HG03442 (cell line): ENCODE measurements around the gene WTIP.
"Not testable (repeated sequence)": the region's sequence is repeated elsewhere in the genome, so short reads cannot be mapped to it uniquely, and the experiment has no call there.

Experiments
- ATAC-seq: cut with Tn5 transposase; IDR thresholded peaks from one replicate; pipeline ENCODE4 v1.9.1; 2021; ENCODE audit warnings: mild to moderate bottlenecking, moderate library complexity; ENCODE audit not compliant: unreplicated experiment

WTIP gene

GRCh38 chr19:34475975-34476594, 5.5 kb upstream of the WTIP start:
- no peak for ATAC-seq

- not testable (repeated sequence) for ATAC-seq
These were observed 3.1 kb upstream of the WTIP start for GRCh38 chr19:34478496-34478895.

DNA sequence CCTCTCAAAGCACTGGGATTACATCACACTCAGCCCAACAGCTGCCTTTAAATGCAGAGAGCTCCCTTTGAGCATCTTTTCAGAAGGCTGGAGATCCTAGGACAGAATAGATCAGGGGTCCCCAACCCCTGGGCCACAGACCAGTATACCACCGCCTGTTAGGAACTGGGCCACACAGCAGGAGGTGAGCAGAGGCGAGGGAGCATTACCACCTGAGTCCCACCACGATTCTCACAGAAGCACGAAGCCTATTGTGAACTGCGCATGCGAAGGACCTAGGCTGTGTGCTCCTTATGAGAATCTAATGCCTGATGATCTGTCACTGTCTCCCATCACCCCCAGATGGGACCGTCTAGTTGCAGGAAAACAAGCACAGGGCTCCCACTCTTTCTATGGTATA, 2.2 kb upstream of the WTIP start:
- ATAC-seq = no peak

DNA sequence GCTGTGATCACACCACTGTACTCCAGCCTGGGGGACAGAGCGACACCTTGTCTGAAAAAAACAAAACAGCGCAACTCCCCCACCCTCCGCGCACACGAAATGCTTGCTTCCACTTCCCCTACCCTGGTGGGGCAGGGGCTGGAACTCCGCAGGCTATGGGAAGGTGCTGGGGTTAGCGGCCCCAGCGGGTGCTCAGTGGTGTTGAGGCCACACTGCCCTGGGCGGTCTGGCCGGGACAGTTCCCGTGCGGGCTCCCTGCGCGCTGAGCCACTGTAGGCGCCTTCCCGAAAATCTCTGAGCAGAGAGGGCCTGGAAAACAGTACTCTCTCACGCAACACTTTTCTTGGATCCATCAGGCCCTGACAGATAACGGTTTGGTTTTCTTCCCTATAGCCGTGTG, 1.1 kb upstream of the WTIP start:
- ATAC-seq = no peak

DNA sequence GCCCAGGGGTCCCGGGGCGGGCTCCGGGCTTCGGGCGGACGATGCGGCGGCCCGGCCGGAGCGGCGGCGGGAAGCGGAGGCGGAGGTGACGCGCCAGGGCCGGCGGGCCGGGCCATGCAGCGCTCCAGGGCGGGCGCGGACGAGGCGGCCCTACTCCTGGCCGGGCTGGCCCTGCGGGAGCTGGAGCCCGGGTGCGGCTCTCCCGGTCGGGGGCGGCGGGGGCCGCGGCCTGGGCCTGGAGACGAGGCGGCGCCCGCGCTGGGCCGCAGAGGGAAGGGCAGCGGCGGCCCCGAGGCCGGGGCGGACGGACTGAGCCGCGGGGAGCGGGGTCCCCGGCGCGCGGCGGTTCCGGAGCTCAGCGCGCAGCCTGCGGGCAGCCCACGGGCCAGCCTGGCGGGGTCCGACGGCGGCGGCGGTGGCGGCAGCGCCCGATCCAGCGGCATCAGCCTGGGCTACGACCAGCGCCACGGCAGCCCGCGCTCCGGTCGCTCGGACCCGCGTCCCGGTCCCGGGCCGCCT, 362 bp downstream of the WTIP start:
- ATAC-seq = no peak

DNA sequence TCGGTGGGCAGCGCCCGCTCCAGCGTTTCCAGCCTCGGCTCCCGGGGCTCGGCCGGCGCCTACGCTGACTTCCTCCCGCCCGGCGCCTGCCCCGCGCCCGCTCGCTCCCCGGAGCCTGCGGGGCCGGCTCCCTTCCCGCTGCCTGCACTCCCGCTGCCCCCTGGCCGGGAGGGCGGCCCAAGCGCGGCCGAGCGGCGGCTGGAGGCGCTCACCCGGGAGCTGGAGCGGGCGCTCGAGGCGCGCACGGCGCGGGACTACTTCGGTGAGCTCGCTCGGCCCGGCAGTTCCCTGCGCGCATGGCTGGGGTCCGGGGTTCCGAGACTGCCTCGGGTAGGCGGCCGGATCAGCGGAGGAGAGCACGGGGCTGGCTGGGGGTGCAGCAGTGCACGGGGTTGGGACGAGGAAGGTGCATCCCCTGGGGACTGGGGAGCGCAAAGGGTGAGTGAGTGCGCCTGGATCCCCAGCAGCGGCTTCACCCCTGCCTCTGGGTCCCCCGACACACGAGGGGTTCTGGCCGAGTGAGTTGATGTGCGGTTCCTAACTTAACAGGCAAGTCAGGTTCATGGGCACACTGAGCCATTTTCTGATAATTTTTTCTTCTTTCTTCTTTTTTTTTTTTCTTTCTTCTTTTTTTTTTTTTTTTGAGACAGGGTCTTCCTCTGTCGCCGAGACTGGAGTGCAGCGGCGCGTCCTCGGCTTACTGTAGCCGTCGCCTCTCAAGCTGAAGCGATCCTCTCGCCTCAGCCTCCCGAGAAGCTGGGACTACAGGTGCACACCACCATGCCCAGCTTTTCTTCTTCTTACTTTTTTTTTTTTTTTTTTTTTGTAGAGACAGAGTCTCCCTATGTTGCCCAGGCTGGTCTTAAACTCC, 1.1 kb downstream of the WTIP start:
- ATAC-seq = no peak

GRCh38 chr19:34484328-34484727, 2.8 kb downstream of the WTIP start:
- ATAC-seq = no peak

GRCh38 chr19:34485831-34486230, 4.3 kb downstream of the WTIP start:
- ATAC-seq = no peak

- no peak for ATAC-seq
These were observed 6.1 kb downstream of the WTIP start for GRCh38 chr19:34487651-34488051.

DNA sequence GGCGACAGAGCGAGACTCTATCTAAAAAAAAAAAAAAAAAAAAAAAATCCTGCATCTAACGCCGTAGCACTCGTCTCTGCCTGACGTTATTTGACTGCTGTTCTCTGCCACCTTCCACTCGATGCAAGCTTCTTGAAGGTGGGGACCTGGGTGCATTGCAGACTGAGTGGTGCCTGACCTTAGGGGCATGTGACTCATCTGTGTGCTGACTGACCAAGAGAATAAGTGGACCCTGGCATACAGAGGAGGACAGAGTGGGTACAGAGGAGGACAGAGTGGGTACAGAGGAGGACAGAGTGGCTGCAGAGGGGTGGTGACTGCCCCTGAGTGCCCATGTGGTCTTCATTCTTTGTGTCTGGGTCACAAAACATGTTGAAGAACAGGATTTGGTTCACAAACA, 7.6 kb downstream of the WTIP start:
- no peak for ATAC-seq

DNA sequence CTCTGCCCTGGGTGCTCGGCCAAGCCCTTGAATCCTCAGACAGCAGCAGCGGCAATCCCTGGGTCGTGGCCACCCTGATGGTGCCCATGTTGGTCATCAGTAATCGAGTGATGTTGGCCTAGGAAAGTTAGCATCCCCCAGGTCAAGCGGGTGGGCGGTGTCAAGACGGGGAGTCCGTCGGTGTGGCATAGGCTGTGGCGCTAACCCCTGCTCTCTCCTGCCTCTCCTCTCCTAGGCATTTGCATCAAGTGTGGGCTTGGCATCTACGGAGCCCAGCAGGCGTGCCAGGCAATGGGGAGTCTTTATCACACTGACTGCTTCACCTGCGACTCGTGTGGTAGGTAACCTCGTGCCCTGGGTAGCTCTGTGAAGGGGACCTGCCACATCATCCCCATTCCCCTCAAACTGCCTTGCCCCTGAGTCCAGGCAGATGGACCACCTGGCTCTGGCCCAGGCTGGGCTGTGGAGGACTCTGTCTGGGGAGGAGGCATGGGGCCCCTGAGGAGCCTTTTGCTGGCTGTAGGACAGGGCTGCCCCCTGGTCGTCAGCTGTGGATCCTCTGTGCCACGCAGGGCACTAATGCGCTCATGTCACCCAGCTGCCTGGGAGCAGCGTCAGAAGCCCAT, 8.7 kb downstream of the WTIP start:
- no peak for ATAC-seq

- ATAC-seq = no peak
These were observed 11.6 kb downstream of the WTIP start for GRCh38 chr19:34493038-34493648.

DNA sequence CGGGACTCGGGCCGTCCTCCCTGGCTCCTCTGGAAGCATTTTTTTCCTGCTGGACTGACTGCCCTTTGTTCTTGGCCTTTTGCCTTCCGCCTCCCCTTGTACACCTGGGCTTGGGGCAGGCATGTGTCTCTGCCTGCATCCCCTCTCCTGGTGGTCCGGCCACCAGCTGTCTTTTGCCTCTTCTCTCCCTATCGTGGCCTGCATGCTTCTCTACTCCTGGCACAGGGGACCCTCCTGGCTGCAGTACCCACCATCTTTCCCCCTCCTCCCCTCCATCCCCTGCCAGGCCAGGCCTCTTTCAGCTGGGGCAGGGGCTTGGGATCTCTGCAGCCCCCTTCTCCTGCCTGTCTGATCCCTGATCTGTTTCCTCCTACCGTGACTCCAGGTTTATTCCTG, 12.1 kb downstream of the WTIP start:
- no peak for ATAC-seq

DNA sequence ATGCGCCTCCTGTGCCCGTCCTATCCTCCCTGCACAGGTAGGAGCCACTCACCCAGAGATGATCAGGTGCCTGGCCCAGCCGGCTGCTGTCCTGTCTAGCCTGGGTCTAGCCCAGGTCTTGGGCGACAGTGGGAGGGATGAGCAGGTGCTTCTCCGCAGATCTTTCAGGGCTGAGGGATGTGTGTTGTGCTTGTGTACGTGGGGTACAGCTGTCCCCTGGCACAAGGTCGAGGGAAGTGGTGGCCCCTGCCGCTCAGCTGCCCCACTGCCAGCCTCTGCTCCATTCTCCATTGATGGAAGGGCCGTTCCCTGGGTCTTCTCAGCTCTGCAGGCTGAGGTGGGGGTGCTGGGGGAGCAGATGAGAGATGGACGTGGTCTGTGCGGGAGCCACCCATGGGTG, 13.0 kb downstream of the WTIP start:
- no peak for ATAC-seq

DNA sequence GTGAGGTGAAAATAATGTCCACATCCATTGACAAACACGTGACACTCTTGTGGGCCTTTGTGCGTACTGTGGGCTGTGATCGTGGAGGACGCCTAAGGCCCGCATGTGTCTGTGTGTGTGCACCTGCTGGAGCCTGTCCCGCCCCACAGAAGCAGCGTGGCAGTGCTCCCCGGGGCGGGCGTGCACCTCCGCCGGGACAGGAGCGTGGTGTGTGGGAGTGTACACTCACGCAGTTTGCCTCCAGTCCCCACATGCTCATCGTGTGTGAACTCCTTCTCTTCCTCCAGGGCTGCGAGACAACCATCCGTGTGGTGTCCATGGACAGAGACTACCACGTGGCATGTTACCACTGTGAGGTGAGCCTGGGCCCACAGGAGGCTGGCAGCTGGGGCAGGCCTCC, 13.9 kb downstream of the WTIP start:
- ATAC-seq = no peak

GRCh38 chr19:34497112-34497805, 15.7 kb downstream of the WTIP start:
- ATAC-seq = no peak

DNA sequence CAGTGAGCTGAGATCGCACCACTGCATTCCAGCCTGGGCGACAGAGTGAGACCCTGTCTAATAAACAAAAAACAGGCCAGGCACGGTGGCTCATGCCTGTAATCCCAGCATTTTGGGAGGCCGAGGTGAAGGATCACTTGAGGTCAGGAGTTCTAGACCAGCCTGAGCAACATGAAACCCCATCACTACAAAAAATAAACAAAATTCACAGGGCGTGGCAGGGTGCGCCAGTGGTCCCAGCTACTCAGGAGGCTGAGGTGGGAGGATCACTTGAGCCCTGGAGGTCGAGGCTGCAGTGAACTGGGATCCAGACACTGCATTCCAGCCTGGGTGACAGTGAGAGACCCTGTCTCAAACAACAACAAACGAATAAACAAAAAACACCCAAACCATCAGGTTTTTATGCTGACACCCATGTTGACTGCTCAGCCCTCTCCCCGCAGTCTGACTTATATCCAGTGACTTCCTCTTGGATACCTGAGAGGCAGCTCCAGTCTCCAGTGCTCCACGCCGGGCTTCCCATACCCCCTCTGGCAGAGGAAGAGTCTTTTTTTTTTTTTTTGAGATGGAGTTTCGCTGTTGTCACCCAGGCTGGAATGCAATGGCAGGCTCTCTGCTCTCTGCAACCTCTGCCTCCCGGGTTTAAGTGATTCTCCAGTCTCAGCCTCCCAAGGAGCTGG, 17.7 kb downstream of the WTIP start:
- ATAC-seq = no peak

DNA sequence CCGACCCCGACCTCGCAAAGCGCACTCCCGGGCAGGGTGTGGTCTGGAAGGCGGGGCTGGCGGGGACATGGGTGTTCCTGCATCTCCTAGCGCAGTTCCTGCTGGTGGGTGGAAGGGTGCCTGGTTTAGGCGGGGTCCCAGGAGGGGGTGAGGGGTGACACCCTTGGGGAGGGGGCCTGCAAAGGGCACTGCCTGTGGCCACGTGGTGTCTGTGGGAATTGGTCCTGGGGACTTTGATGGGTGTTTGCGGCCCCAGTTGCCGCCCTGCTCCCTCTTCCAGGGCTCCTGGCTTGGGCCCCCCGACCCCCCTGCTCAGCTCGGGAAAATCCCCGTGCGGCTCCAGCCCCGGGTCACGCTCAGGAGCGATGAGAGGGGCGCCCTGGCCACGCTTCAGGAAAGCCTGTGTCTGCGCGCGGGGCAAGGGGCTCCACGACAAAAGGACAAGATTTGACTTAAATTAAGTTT, 19.1 kb downstream of the WTIP start:
- ATAC-seq = no peak

- ATAC-seq = peak; percentile 77
These were observed 20.1 kb downstream of the WTIP start for GRCh38 chr19:34501339-34502320.
